ENCODE measurements around the gene PTGFR. TPM values are rescaled to one million over a fixed set of nuclear protein-coding genes. Genes with fewer than 3 reads are reported as not detected.

Gene PTGFR
- not detected in 2 replicates for total RNA-seq (2014; rRNA removed; shearing (Covaris generic))

- in situ Hi-C loops (cut with HindIII; ENCODE audit: low sequenced_read_pairs), result no loop called here
- no peak for DNase-seq (ENCODE audit: low spot score)
Measured at GRCh38 chr1:78490861-78491450, at the start of gene PTGFR. Gene PTGFR, plus strand, starts transcription at chr1:78490974. Its CDS starts 1,770 bp downstream, at chr1:78492744.

GRCh38 chr1:78441921-78442320 lies 48.9 kb upstream of the PTGFR start:
- DNase-seq (ENCODE audit: low spot score), result no peak
- in situ Hi-C loops (cut with HindIII; ENCODE audit: low sequenced_read_pairs), result no loop called here

GRCh38 chr1:78447086-78447485 lies 43.7 kb upstream of the PTGFR start:
- no peak for DNase-seq (ENCODE audit: low spot score)
- in situ Hi-C loops (cut with HindIII; ENCODE audit: low sequenced_read_pairs), result no loop called here

GRCh38 chr1:78464449-78464891 lies 26.3 kb upstream of the PTGFR start:
- in situ Hi-C loops (cut with HindIII; ENCODE audit: low sequenced_read_pairs), result no loop called here
- no peak for DNase-seq (ENCODE audit: low spot score)

- DNase-seq (ENCODE audit: low spot score), result no peak
- in situ Hi-C loops (cut with HindIII; ENCODE audit: low sequenced_read_pairs), result no loop called here
Measured at GRCh38 chr1:78465143-78465542, 25.6 kb upstream of the PTGFR start.

- no peak for DNase-seq (ENCODE audit: low spot score)
- in situ Hi-C loops (cut with HindIII; ENCODE audit: low sequenced_read_pairs), result no loop called here
Measured at GRCh38 chr1:78468521-78468920, 22.3 kb upstream of the PTGFR start.

GRCh38 chr1:78469576-78469975 lies 21.2 kb upstream of the PTGFR start:
- in situ Hi-C loops (cut with HindIII; ENCODE audit: low sequenced_read_pairs), result no loop called here
- no peak for DNase-seq (ENCODE audit: low spot score)

GRCh38 chr1:78471890-78472620 lies 18.7 kb upstream of the PTGFR start:
- in situ Hi-C loops (cut with HindIII; ENCODE audit: low sequenced_read_pairs), result no loop called here

GRCh38 chr1:78472851-78473496 lies 17.8 kb upstream of the PTGFR start:
- in situ Hi-C loops (cut with HindIII; ENCODE audit: low sequenced_read_pairs), result no loop called here
- DNase-seq (ENCODE audit: low spot score), result no peak

More at GRCh38 chr1:78471890-78472620, 18.7 kb upstream of the PTGFR start:
- no peak for DNase-seq (ENCODE audit: low spot score)

GRCh38 chr1:78474092-78474491 lies 16.7 kb upstream of the PTGFR start:
- no peak for DNase-seq (ENCODE audit: low spot score)
- in situ Hi-C loops (cut with HindIII; ENCODE audit: low sequenced_read_pairs), result no loop called here

GRCh38 chr1:78475888-78476610 lies 14.7 kb upstream of the PTGFR start:
- DNase-seq (ENCODE audit: low spot score), result no peak
- in situ Hi-C loops (cut with HindIII; ENCODE audit: low sequenced_read_pairs), result no loop called here

GRCh38 chr1:78483903-78484302 lies 6.9 kb upstream of the PTGFR start:
- in situ Hi-C loops (cut with HindIII; ENCODE audit: low sequenced_read_pairs), result no loop called here
- no peak for DNase-seq (ENCODE audit: low spot score)

GRCh38 chr1:78491451-78492071 lies 787 bp downstream of the PTGFR start:
- no peak for DNase-seq (ENCODE audit: low spot score)
- in situ Hi-C loops (cut with HindIII; ENCODE audit: low sequenced_read_pairs), result no loop called here

- in situ Hi-C loops (cut with HindIII; ENCODE audit: low sequenced_read_pairs), result no loop called here
- DNase-seq (ENCODE audit: low spot score), result no peak
Measured at GRCh38 chr1:78492386-78492950, 1.7 kb downstream of the PTGFR start.

- in situ Hi-C loops (cut with HindIII; ENCODE audit: low sequenced_read_pairs), result no loop called here
- DNase-seq (ENCODE audit: low spot score), result no peak
Measured at GRCh38 chr1:78493451-78493850, 2.7 kb downstream of the PTGFR start.

GRCh38 chr1:78497201-78497600 lies 6.4 kb downstream of the PTGFR start:
- DNase-seq (ENCODE audit: low spot score), result no peak
- in situ Hi-C loops (cut with HindIII; ENCODE audit: low sequenced_read_pairs), result no loop called here

- no peak for DNase-seq (ENCODE audit: low spot score)
- in situ Hi-C loops (cut with HindIII; ENCODE audit: low sequenced_read_pairs), result no loop called here
Measured at GRCh38 chr1:78500529-78500928, 9.8 kb downstream of the PTGFR start.

- in situ Hi-C loops (cut with HindIII; ENCODE audit: low sequenced_read_pairs), result no loop called here
- DNase-seq (ENCODE audit: low spot score), result no peak
Measured at GRCh38 chr1:78501203-78501602, 10.4 kb downstream of the PTGFR start.

GRCh38 chr1:78511334-78511733 lies 20.6 kb downstream of the PTGFR start:
- DNase-seq (ENCODE audit: low spot score), result no peak
- in situ Hi-C loops (cut with HindIII; ENCODE audit: low sequenced_read_pairs), result no loop called here
